Neuronal stem cell (in vitro differentiated cells): ENCODE measurements around the gene AVPR1B.
A peak's percentile ranks its signal among the peaks of the same experiment; 100 is the strongest.
"Not testable (repeated sequence)": the region's sequence is repeated elsewhere in the genome, so short reads cannot be mapped to it uniquely, and the experiment has no call there.

ENCODE experiments used
- DNase-seq: peaks from one replicate; pipeline ENCODE4 v3.0.0-alpha.2; 2013; ENCODE audit warnings: low spot score
- H2AFZ ChIP-seq: one replicate; pipeline ENCODE4 v1.6.1; 2013; ENCODE audit warnings: mild to moderate bottlenecking, low read length, inconsistent platforms
- H2AK5ac ChIP-seq: 2 replicates; pipeline ENCODE4 v1.6.1; 2013; ENCODE audit warnings: low read depth, mild to moderate bottlenecking, inconsistent platforms, low read length, moderate library complexity, mixed read lengths
- H2BK120ac ChIP-seq: 2 replicates; pipeline ENCODE4 v1.6.1; 2013; ENCODE audit warnings: low read depth, mild to moderate bottlenecking, inconsistent platforms, low read length, moderate library complexity, mixed read lengths
- H2BK12ac ChIP-seq: one replicate; pipeline ENCODE4 v1.6.1; 2013; ENCODE audit warnings: low read length, inconsistent platforms
- H2BK15ac ChIP-seq: 2 replicates; pipeline ENCODE4 v1.6.1; 2013; ENCODE audit warnings: mild to moderate bottlenecking, low read length, inconsistent platforms, mixed read lengths
- H2BK5ac ChIP-seq: one replicate; pipeline ENCODE4 v1.6.1; 2013; ENCODE audit warnings: inconsistent platforms, mild to moderate bottlenecking, low read length, moderate library complexity
- H3K14ac ChIP-seq: one replicate; pipeline ENCODE4 v1.6.1; 2013; ENCODE audit warnings: low read length, inconsistent platforms
- H3K18ac ChIP-seq: 2 replicates; pipeline ENCODE4 v1.6.1; 2013; ENCODE audit warnings: low read length, inconsistent platforms
- H3K23ac ChIP-seq: 2 replicates; pipeline ENCODE4 v1.6.1; 2013; ENCODE audit warnings: low read depth, mild to moderate bottlenecking, mixed read lengths, low read length, inconsistent platforms; ENCODE audit not compliant: poor library complexity
- H3K27ac ChIP-seq: replicated peaks from 3 replicates; pipeline ENCODE4 v1.5.1; 2013; ENCODE audit warnings: low read length, inconsistent platforms
- H3K27me3 ChIP-seq, 3 experiments: 2 replicates each; pipeline ENCODE4 v1.6.1; 2013; ENCODE audit warnings: low read length in 3 of 3, mild to moderate bottlenecking in 2 of 3, inconsistent platforms in 1 of 3, low read depth in 1 of 3, mixed read lengths in 1 of 3, moderate library complexity in 1 of 3; ENCODE audit not compliant: control insufficient read depth in 3 of 3, insufficient read depth in 3 of 3
- H3K36me3 ChIP-seq, 2 donors: replicated peaks in 1 of 2; 2 replicates each; pipeline ENCODE4 v1.6.1; 2013; ENCODE audit warnings: low read length in 2 of 2; ENCODE audit not compliant: control insufficient read depth in 2 of 2, insufficient read depth in 2 of 2
- H3K4ac ChIP-seq: 2 replicates; pipeline ENCODE4 v1.6.1; 2013; ENCODE audit warnings: inconsistent platforms, mild to moderate bottlenecking, low read length, moderate library complexity
- H3K4me1 ChIP-seq, 2 donors: 1 replicate in 1 of 2; 2 replicates in 1 of 2; pipeline ENCODE4 v1.6.1; 2013; ENCODE audit warnings: low read length in 2 of 2, low read depth in 1 of 2; ENCODE audit not compliant: control insufficient read depth in 2 of 2, insufficient read depth in 1 of 2
- H3K4me2 ChIP-seq: one replicate; pipeline ENCODE4 v1.6.1; 2013; ENCODE audit warnings: mild to moderate bottlenecking, low read length, inconsistent platforms; ENCODE audit not compliant: insufficient read depth, poor library complexity, severe bottlenecking
- H3K4me3 ChIP-seq, 2 donors: 2 replicates each; pipeline ENCODE4 v1.5.1; 2013; ENCODE audit warnings: low read length in 2 of 2, mild to moderate bottlenecking in 2 of 2, inconsistent platforms in 1 of 2, moderate library complexity in 1 of 2
- H3K79me1 ChIP-seq: one replicate; pipeline ENCODE4 v1.6.1; 2013; ENCODE audit warnings: low read depth, mild to moderate bottlenecking, inconsistent platforms, low read length, moderate library complexity
- H3K9ac ChIP-seq: one replicate; pipeline ENCODE4 v1.6.1; 2013; ENCODE audit warnings: mild to moderate bottlenecking, low read depth, low read length, inconsistent platforms; ENCODE audit not compliant: poor library complexity
- H3K9me3 ChIP-seq, 2 donors: replicated peaks in 1 of 2; 2 replicates each; pipeline versions ENCODE3 to v1.6.1; 2013; ENCODE audit warnings: low read length in 2 of 2, mild to moderate bottlenecking in 2 of 2, inconsistent platforms in 1 of 2, low read depth in 1 of 2, mixed read lengths in 1 of 2, moderate library complexity in 1 of 2; ENCODE audit not compliant: control insufficient read depth in 2 of 2, insufficient read depth in 1 of 2
- H4K8ac ChIP-seq: one replicate; pipeline ENCODE4 v1.6.1; 2013; ENCODE audit warnings: low read depth, mild to moderate bottlenecking, inconsistent platforms, low read length, moderate library complexity
- H4K91ac ChIP-seq: one replicate; pipeline ENCODE4 v1.6.1; 2013; ENCODE audit warnings: low read length, low read depth, mild to moderate bottlenecking, inconsistent platforms; ENCODE audit not compliant: poor library complexity
- WGBS, 2 donors: extraction: QIAGEN DNeasy Blood & Tissue Kit; methylation state at CpG; one replicate each; pipeline ENCODE4 v1.1.7; 2013; ENCODE audit warnings: missing lambda C conversion rate in 2 of 2, mixed read lengths in 1 of 2; ENCODE audit not compliant: insufficient read length in 2 of 2, insufficient replicate concordance in 1 of 2; ENCODE audit errors: extremely low coverage in 2 of 2; 5-methylcytosine and 5-hydroxymethylcytosine counted together

The AVPR1B gene

GRCh38 chr1:206067486-206068227, 49.5 kb downstream of the AVPR1B start:
- H3K18ac ChIP-seq = no peak overlapping the region
- no peaks in the 10 kb centered on the region for H3K79me1 ChIP-seq
- H3K9me3 ChIP-seq = peaks cover 3 to 4% of the 10 kb centered on the region in 2 donors
- peak overlapping the region in 1 of 2 donors; percentile 13 for H3K4me3 ChIP-seq
- no peaks in the 10 kb centered on the region for H3K4me1 ChIP-seq
- no peak overlapping the region for H2AK5ac ChIP-seq
- no peak overlapping the region for H2BK5ac ChIP-seq
- no peaks in the 10 kb centered on the region for H3K27me3 ChIP-seq
- DNase-seq = no peak
- H3K23ac ChIP-seq = no peak overlapping the region
- H2BK120ac ChIP-seq = no peak overlapping the region
- no peak overlapping the region for H3K9ac ChIP-seq
- H3K4me2 ChIP-seq = no peak overlapping the region
- no peak overlapping the region for H2AFZ ChIP-seq
- H2BK15ac ChIP-seq = no peak overlapping the region
- no peak overlapping the region for H2BK12ac ChIP-seq
- no peak overlapping the region for H3K27ac ChIP-seq
- H3K14ac ChIP-seq = no peak overlapping the region
- WGBS, 2 donors = no CpG with 5 or more reads among the region's 8 CpGs
- no peak overlapping the region for H4K8ac ChIP-seq
- H4K91ac ChIP-seq = no peak overlapping the region
- no peaks in the 10 kb centered on the region for H3K36me3 ChIP-seq
- H3K4ac ChIP-seq = no peak overlapping the region

- Histone ChIP-seq H2AK5ac (no peak overlapping the region), H3K4ac (no peak overlapping the region), H2BK12ac (no peak overlapping the region), H3K27me3 (no peaks in the 10 kb centered on the region), H3K79me1 (no peaks in the 10 kb centered on the region), H4K8ac (no peak overlapping the region), H3K4me1 (no peaks in the 10 kb centered on the region), H3K9ac (no peak overlapping the region), H3K4me2 (no peak overlapping the region), H3K9me3 (peaks cover 3 to 8% of the 10 kb centered on the region in 2 donors), H2BK120ac (no peak overlapping the region), H3K4me3 (no peak overlapping the region), H2AFZ (no peak overlapping the region), H4K91ac (no peak overlapping the region), H2BK5ac (no peak overlapping the region), H3K23ac (no peak overlapping the region), H2BK15ac (no peak overlapping the region), H3K27ac (no peak overlapping the region), H3K14ac (no peak overlapping the region), H3K36me3 (no peaks in the 10 kb centered on the region), H3K18ac (no peak overlapping the region)
- no peak for DNase-seq
- no CpG with 5 or more reads among the region's 6 CpGs for WGBS, 2 donors
These were observed 50.6 kb downstream of the AVPR1B start for GRCh38 chr1:206066479-206067171.

DNA sequence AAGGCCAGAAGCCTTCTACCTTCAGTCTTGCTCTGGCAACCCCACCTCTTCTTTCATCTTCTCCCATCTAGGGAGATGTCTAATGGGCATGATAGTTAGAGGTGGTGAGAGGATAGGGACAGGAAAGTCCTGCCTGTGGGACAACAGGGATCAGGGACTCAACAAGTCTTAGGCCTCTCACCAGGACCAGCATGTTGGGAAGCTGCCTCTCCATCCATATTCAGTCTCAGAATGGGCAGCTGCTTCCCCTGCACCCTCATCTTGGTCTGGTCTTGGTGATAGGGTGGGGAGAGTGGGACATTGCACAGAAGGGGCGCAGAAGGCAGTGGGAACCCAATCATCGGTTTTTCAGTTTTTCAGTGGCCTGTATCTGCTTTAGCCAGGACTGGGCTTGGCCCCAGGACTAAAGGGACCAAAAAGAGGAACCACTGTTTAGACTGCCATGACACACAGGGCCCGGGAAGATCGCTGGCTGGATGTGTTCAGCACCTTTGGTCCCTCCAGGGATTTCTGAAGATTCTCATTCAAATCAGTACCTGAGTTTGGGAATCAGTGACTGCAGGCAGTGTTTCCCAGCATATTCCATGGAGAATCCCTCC, 51.5 kb downstream of the AVPR1B start:
- Histone ChIP-seq H2BK120ac (no peak overlapping the region), H3K36me3 (no peaks in the 10 kb centered on the region), H3K79me1 (no peaks in the 10 kb centered on the region), H3K4me1 (no peaks in the 10 kb centered on the region), H3K18ac (no peak overlapping the region), H2AK5ac (no peak overlapping the region), H4K8ac (no peak overlapping the region), H3K4me2 (no peak overlapping the region), H4K91ac (no peak overlapping the region), H3K4me3 (no peak overlapping the region), H3K27ac (no peak overlapping the region), H2BK15ac (no peak overlapping the region), H3K14ac (no peak overlapping the region), H2BK5ac (no peak overlapping the region), H2AFZ (no peak overlapping the region), H3K27me3 (no peaks in the 10 kb centered on the region), H3K9ac (no peak overlapping the region), H3K23ac (no peak overlapping the region), H3K9me3 (peaks cover 3 to 12% of the 10 kb centered on the region in 2 donors), H3K4ac (no peak overlapping the region), H2BK12ac (no peak overlapping the region)
- no peak for DNase-seq
- WGBS, 2 donors = no CpG with 5 or more reads among the region's 4 CpGs

GRCh38 chr1:206064501-206064900, 52.7 kb downstream of the AVPR1B start:
- not testable (repeated sequence) for H3K4me1 ChIP-seq, H2BK120ac ChIP-seq, H3K9ac ChIP-seq, H3K27ac ChIP-seq, H2BK15ac ChIP-seq, H3K18ac ChIP-seq, H2AFZ ChIP-seq, H2AK5ac ChIP-seq, H3K27me3 ChIP-seq, H2BK5ac ChIP-seq, H2BK12ac ChIP-seq, H4K91ac ChIP-seq, H3K4me2 ChIP-seq, H4K8ac ChIP-seq, H3K36me3 ChIP-seq, H3K79me1 ChIP-seq, DNase-seq, H3K4ac ChIP-seq, H3K14ac ChIP-seq, H3K4me3 ChIP-seq, H3K23ac ChIP-seq
- WGBS, 2 donors = no CpG with 5 or more reads among the region's 25 CpGs
- H3K9me3 ChIP-seq = peaks cover 3 to 12% of the 10 kb centered on the region in 2 donors
